ENCODE data around the gene FAM174C.

Gene FAM174C
- long read RNA-seq, donor 1, transcript C19orf24-201 (3 exons, 983 nt), result major isoform, 19 of 31 reads
- long read RNA-seq, donor 1, partial matches to known transcripts, result 7 of 31 reads
- long read RNA-seq, donor 1, other reads (novel, unspliced or antisense), result 0 of 31 reads
- long read RNA-seq, donor 2, transcript C19orf24-201 (3 exons, 983 nt), result major isoform, 14 of 30 reads
- long read RNA-seq, donor 2, partial matches to known transcripts, result 13 of 30 reads
- long read RNA-seq, donor 2, other reads (novel, unspliced or antisense), result 0 of 30 reads
- long read RNA-seq, donor 3, transcript C19orf24-201 (3 exons, 983 nt), result major isoform, 8 of 9 reads
- long read RNA-seq, donor 3, partial matches to known transcripts, result 0 of 9 reads
- long read RNA-seq, donor 3, other reads (novel, unspliced or antisense), result 0 of 9 reads
- long read RNA-seq, donor 4, transcript C19orf24-201 (3 exons, 983 nt), result major isoform, 11 of 13 reads
- long read RNA-seq, donor 4, partial matches to known transcripts, result 0 of 13 reads
- long read RNA-seq, donor 4, other reads (novel, unspliced or antisense), result 0 of 13 reads
- long read RNA-seq, donor 5, transcript C19orf24-201 (3 exons, 983 nt), result major isoform, 15 of 17 reads
- long read RNA-seq, donor 5, partial matches to known transcripts, result 0 of 17 reads
- long read RNA-seq, donor 5, other reads (novel, unspliced or antisense), result 0 of 17 reads
- long read RNA-seq, donor 6, transcript C19orf24-201 (3 exons, 983 nt), result major isoform, 12 of 14 reads
- long read RNA-seq, donor 6, partial matches to known transcripts, result 0 of 14 reads
- long read RNA-seq, donor 6, other reads (novel, unspliced or antisense), result 0 of 14 reads
- long read RNA-seq, donor 7, result 0 reads
- long read RNA-seq, donor 8, transcript C19orf24-201 (3 exons, 983 nt), result major isoform, 13 of 14 reads
- long read RNA-seq, donor 8, partial matches to known transcripts, result 0 of 14 reads
- long read RNA-seq, donor 8, other reads (novel, unspliced or antisense), result 0 of 14 reads

GRCh38 chr19:1275260-1275975 is at the start of gene FAM174C:
Gene FAM174C, plus strand, starts transcription at chr19:1275530. Its CDS starts 20 bp downstream, at chr19:1275550.
- DNase-seq, result peak; percentile 90

- no peak for DNase-seq
Measured at GRCh38 chr19:1226227-1226518, 49.2 kb upstream of the FAM174C start.

GRCh38 chr19:1226522-1227303 is 48.6 kb upstream of the FAM174C start:
- no peak for DNase-seq

GRCh38 chr19:1227304-1228054 is 47.9 kb upstream of the FAM174C start:
- DNase-seq, result no peak

- DNase-seq, result no peak
Measured at GRCh38 chr19:1228161-1228957, 47.0 kb upstream of the FAM174C start.

- no peak for DNase-seq
Measured at GRCh38 chr19:1229056-1229923, 46.0 kb upstream of the FAM174C start.

GRCh38 chr19:1229924-1230782 is 45.2 kb upstream of the FAM174C start:
- no peak for DNase-seq

GRCh38 chr19:1230783-1231489 is 44.4 kb upstream of the FAM174C start:
- DNase-seq, result no peak

- DNase-seq, result peak; percentile 42
Measured at GRCh38 chr19:1231729-1232637, 43.3 kb upstream of the FAM174C start.

GRCh38 chr19:1232652-1233072 is 42.7 kb upstream of the FAM174C start:
- DNase-seq, result no peak

- no peak for DNase-seq
Measured at GRCh38 chr19:1233115-1233667, 42.1 kb upstream of the FAM174C start.

- no peak for DNase-seq
Measured at GRCh38 chr19:1234051-1234954, 41.0 kb upstream of the FAM174C start.

GRCh38 chr19:1234955-1235380 is 40.4 kb upstream of the FAM174C start:
- no peak for DNase-seq

GRCh38 chr19:1235625-1236538 is 39.4 kb upstream of the FAM174C start:
- DNase-seq, result no peak
